ENCODE data around the gene GRAMD1B.

GRAMD1B gene

GRCh38 chr11:123410218-123410549, 19.9 kb upstream of the GRAMD1B start:
- H3K27ac ChIP-seq, result no peak overlapping the region
- no peak for DNase-seq (ENCODE audit: low spot score)
- TF ChIP-seq CTCF (IDR thresholded peaks at IDR 0.05), result no peak
- no peak overlapping the region for H3K4me3 ChIP-seq

DNA sequence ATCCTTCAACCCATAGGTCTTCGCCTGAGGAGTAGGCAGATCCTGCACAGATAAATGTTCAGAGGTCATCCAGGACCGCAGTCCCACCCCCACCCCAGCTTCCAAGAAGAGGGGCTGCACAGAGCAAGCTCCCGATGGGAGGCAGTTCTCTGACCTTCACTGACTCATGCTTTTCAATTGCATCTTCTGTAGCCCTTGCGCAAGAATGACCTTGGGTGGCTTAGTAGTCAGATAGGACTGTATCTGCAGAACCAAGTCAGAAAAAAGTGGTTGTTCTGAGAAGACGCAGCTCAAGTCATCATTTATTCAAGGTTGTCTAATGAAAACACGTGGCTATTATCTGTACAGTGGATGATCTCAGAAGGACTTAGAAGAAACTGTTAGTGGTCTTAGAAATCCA, 16.4 kb upstream of the GRAMD1B start:
- no peak for TF ChIP-seq CTCF (IDR thresholded peaks at IDR 0.05)
- Histone ChIP-seq H3K4me3 (no peak overlapping the region), H3K27ac (no peak overlapping the region)
- DNase-seq (ENCODE audit: low spot score), result no peak

DNA sequence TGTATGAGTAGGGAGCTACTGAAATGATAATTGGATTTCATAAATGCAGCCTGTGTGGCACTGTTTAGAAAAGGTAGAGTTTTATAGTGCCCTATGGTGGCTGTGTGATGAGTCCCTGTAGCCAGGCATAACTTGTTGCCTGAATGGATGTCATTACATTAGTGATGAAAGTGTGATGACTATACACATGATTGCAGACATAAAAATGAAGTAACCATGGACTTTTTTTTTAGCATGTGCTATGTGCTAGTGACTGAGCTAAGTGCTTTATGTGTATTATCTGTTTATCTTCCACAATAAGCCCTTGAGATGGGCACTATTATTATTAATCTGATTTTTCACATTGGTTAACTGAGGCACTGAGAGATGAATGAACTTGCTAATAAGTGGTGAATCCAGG, 13.5 kb upstream of the GRAMD1B start:
- DNase-seq (ENCODE audit: low spot score), result no peak
- H3K27ac ChIP-seq, result no peak overlapping the region
- TF ChIP-seq CTCF (IDR thresholded peaks at IDR 0.05), result no peak
- no peak overlapping the region for H3K4me3 ChIP-seq

DNA sequence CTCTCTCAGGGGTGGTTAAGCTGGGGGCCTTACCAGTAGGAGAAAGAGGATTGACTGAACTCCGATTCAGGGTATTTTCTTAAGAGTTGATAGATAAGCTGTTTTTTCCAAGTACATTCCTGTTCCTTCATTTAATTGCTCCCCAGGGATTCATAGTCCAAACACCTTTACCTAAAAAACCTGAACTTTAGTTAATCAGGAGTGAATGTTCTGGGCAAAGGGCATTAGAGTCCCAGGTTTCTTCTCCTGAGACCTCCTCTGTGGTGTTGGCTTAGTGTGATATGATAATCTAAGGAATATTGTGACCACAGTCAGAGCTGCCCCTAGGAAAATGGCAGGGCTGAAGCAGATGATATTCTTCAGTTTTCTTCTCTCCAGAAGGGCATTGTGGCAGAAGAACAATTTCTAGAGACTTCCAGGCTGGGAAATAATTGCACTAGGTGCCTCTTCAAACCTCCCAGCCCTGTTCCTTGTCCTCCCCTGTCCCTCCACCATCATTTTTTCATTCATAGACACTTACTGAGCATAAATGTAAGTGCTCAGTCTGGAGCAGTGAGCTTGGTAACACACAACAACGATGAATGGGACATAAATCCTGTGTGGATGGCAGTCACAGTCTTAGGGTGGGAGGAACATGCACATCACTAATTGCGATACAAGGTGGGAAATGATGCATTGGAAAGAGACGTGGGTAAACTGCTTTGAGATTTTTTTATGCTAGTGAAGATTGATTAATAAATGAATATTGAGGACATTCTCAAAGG, 11.5 kb upstream of the GRAMD1B start:
- DNase-seq (ENCODE audit: low spot score), result no peak
- H3K4me3 ChIP-seq, result no peak overlapping the region
- H3K27ac ChIP-seq, result no peak overlapping the region
- no peak for TF ChIP-seq CTCF (IDR thresholded peaks at IDR 0.05)

GRCh38 chr11:123419731-123420452, 10.2 kb upstream of the GRAMD1B start:
- no peak for DNase-seq (ENCODE audit: low spot score)
- no peak for TF ChIP-seq CTCF (IDR thresholded peaks at IDR 0.05)
- Histone ChIP-seq H3K27ac (no peak overlapping the region), H3K4me3 (no peak overlapping the region)

GRCh38 chr11:123421589-123421988, 8.5 kb upstream of the GRAMD1B start:
- TF ChIP-seq CTCF (IDR thresholded peaks at IDR 0.05), result no peak
- DNase-seq (ENCODE audit: low spot score), result no peak
- no peak overlapping the region for H3K4me3 ChIP-seq
- H3K27ac ChIP-seq, result no peak overlapping the region

- DNase-seq (ENCODE audit: low spot score), result no peak
- no peak for TF ChIP-seq CTCF (IDR thresholded peaks at IDR 0.05)
- H3K4me3 ChIP-seq, result no peak overlapping the region
- no peak overlapping the region for H3K27ac ChIP-seq
Measured at GRCh38 chr11:123425367-123425766, 4.7 kb upstream of the GRAMD1B start.

Measured in coronary artery (tissue), 2 donors.